GM23338 (cell line): Measurements from ENCODE around the gene SLC25A29.
"Not testable (repeated sequence)": the region's sequence is repeated elsewhere in the genome, so short reads cannot be mapped to it uniquely, and the experiment has no call there.

ENCODE experiments used
- POLR2AphosphoS5 ChIP-seq: IDR thresholded peaks from 2 replicates; pipeline ENCODE4 v1.6.1; 2016; ENCODE audit warnings: antibody characterized with exemption, low read depth
- REST ChIP-seq: IDR thresholded peaks from one replicate; pipeline ENCODE4 v1.6.1; 2018; ENCODE audit warnings: antibody characterized with exemption; ENCODE audit not compliant: unreplicated experiment
- TF ChIP-seq, protein P1 (sequence below), 2 experiments: fragments of 200-600 bp in 1 of 2; sonication (generic) in 1 of 2; conservative IDR thresholded peaks; 2 replicates each; pipeline versions ENCODE4 v1.5.1 to v1.6.1; 2016 to 2017; ENCODE audit warnings: antibody characterized with exemption in 2 of 2, low read depth in 2 of 2, mild to moderate bottlenecking in 2 of 2, moderate library complexity in 1 of 2

GRCh38 chr14:100296729-100297128 lies 9.5 kb downstream of the SLC25A29 start:
- TF ChIP-seq, protein P1, sequence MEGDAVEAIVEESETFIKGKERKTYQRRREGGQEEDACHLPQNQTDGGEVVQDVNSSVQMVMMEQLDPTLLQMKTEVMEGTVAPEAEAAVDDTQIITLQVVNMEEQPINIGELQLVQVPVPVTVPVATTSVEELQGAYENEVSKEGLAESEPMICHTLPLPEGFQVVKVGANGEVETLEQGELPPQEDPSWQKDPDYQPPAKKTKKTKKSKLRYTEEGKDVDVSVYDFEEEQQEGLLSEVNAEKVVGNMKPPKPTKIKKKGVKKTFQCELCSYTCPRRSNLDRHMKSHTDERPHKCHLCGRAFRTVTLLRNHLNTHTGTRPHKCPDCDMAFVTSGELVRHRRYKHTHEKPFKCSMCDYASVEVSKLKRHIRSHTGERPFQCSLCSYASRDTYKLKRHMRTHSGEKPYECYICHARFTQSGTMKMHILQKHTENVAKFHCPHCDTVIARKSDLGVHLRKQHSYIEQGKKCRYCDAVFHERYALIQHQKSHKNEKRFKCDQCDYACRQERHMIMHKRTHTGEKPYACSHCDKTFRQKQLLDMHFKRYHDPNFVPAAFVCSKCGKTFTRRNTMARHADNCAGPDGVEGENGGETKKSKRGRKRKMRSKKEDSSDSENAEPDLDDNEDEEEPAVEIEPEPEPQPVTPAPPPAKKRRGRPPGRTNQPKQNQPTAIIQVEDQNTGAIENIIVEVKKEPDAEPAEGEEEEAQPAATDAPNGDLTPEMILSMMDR (conservative IDR thresholded peaks at IDR 0.05; ENCODE audit: low read depth in 2 of 2): not testable (repeated sequence)
- not testable (repeated sequence) for TF ChIP-seq REST, POLR2AphosphoS5
